ENCODE measurements around the gene AKAP7. TPM values are rescaled to one million over a fixed set of nuclear protein-coding genes. Genes with fewer than 3 reads are reported as not detected.

AKAP7 gene
- total and polyA plus RNA-seq, 2 donors (not counting 3 experiments of a cell fraction or from before 2014, with no cell fraction given) = 0.76 to 3.3 TPM

- Histone ChIP-seq H3K4me1 (ENCODE audit: control insufficient read depth, extremely low read depth, insufficient read depth, low read length) (no peaks in the 10 kb centered on the region), H3K27me3 (ENCODE audit: control insufficient read depth in 2 of 2, insufficient read depth in 2 of 2, low read length in 2 of 2) (no peaks in the 10 kb centered on the region), H3K4me2 (ENCODE audit: insufficient read depth, low read length) (no peak overlapping the region), H3K9ac (replicated peaks; ENCODE audit: extremely low read depth, insufficient read depth, low read length) (no peak overlapping the region), H2AFZ (ENCODE audit: low read depth, low read length) (no peak overlapping the region), H3K36me3 (ENCODE audit: control insufficient read depth in 2 of 2, extremely low read depth in 1 of 2, insufficient read depth in 2 of 2, low read length in 2 of 2) (no peaks in the 10 kb centered on the region), H4K20me1 (replicated peaks; ENCODE audit: control insufficient read depth, extremely low read depth, insufficient read depth, low read length) (no peaks in the 10 kb centered on the region), H3K9me3 (replicated peaks; ENCODE audit: control insufficient read depth, insufficient read depth, low read length) (no peaks in the 10 kb centered on the region), H3K27ac (ENCODE audit: insufficient read depth, low read depth, low read length) (no peak overlapping the region), H3K79me2 (ENCODE audit: control insufficient read depth, insufficient read depth, low read length) (no peaks in the 10 kb centered on the region), H3K9me1 (replicated peaks; ENCODE audit: control insufficient read depth, extremely low read depth, insufficient read depth, low read length) (no peaks in the 10 kb centered on the region), H3K4me3 (replicated peaks in 1 of 3; ENCODE audit: insufficient read depth in 1 of 3, low read depth in 1 of 3, low read length in 3 of 3) (no peak overlapping the region)
- intact Hi-C loops (cut with micrococcal nuclease) = no loop called here
- FAIRE-seq (no peak), DNase-seq (ENCODE audit: low read depth, low spot score) (no peak)
- POLR2A ChIA-PET = no interaction called here
- dilution Hi-C loops (cut with MboI; ENCODE audit: extremely low pct_ligation_motif_present, low sequenced_read_pairs) = no loop called here
- CTCF ChIA-PET = interaction anchor here (1.0 kb wide), 1 partner anchor 23 kb away, joined by 3 read pairs; no protein-coding TSS in a partner anchor
- BruUV-seq (replicated peaks) = no TSS peak
- TF ChIP-seq POLR2AphosphoS5 (IDR thresholded peaks at IDR 0.05; ENCODE audit: insufficient read depth, low read depth, low read length) (no peak), POLR2A (IDR thresholded peaks at IDR 0.05; ENCODE audit: low read depth, low read length) (no peak), EZH2 (IDR thresholded peaks at IDR 0.05; ENCODE audit: borderline replicate concordance, low read depth, low read length, severe bottlenecking) (no peak), MYC (IDR thresholded peaks at IDR 0.05; ENCODE audit: low read depth, low read length) (no peak), FOS (IDR thresholded peaks at IDR 0.05; ENCODE audit: borderline replicate concordance, insufficient read depth, low read length) (no peak), CTCF (IDR thresholded peaks at IDR 0.05; ENCODE audit: extremely low read depth in 1 of 2, insufficient read depth in 1 of 2, low read depth in 1 of 2, low read length in 2 of 2) (no peak), JUN (IDR thresholded peaks at IDR 0.05; ENCODE audit: borderline replicate concordance, insufficient read depth, insufficient read length, low read depth) (no peak), MAX (IDR thresholded peaks at IDR 0.05; ENCODE audit: insufficient read depth, insufficient read length) (no peak)
These were observed 120.2 kb downstream of the AKAP7 start for GRCh38 chr6:131255434-131255833.
